GM12801 (cell line): ENCODE measurements around the gene COA4.

Source experiments
- CTCF ChIP-seq: IDR thresholded peaks from one replicate; pipeline ENCODE4 v1.5.1; 2011; ENCODE audit warnings: control low read depth; ENCODE audit not compliant: insufficient read length; ENCODE audit errors: extremely low read depth

Gene COA4

GRCh38 chr11:73862986-73863385, 13.7 kb downstream of the COA4 start:
- TF ChIP-seq CTCF, result no peak

- no peak for TF ChIP-seq CTCF
Measured at GRCh38 chr11:73860202-73860601, 16.4 kb downstream of the COA4 start.

- TF ChIP-seq CTCF, result no peak
Measured at GRCh38 chr11:73859671-73860070, 17.0 kb downstream of the COA4 start.

GRCh38 chr11:73856031-73856567, 20.5 kb downstream of the COA4 start:
- TF ChIP-seq CTCF, result no peak

- TF ChIP-seq CTCF, result no peak
Measured at GRCh38 chr11:73854680-73855079, 22.0 kb downstream of the COA4 start.

- TF ChIP-seq CTCF, result no peak
Measured at GRCh38 chr11:73852049-73852448, 24.6 kb downstream of the COA4 start.

- TF ChIP-seq CTCF, result no peak
Measured at GRCh38 chr11:73851046-73851764, 25.4 kb downstream of the COA4 start.
